NCI-H69 (cell line): ENCODE data around the gene RAB3C.
"Not testable (repeated sequence)": the region's sequence is repeated elsewhere in the genome, so short reads cannot be mapped to it uniquely, and the experiment has no call there.

ENCODE experiments used
- DNase-seq: peaks from one replicate; lab custom pipeline; 2025; lab: John Stamatoyannopoulos, UW

The RAB3C gene, protein sequence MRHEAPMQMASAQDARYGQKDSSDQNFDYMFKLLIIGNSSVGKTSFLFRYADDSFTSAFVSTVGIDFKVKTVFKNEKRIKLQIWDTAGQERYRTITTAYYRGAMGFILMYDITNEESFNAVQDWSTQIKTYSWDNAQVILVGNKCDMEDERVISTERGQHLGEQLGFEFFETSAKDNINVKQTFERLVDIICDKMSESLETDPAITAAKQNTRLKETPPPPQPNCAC

DNA sequence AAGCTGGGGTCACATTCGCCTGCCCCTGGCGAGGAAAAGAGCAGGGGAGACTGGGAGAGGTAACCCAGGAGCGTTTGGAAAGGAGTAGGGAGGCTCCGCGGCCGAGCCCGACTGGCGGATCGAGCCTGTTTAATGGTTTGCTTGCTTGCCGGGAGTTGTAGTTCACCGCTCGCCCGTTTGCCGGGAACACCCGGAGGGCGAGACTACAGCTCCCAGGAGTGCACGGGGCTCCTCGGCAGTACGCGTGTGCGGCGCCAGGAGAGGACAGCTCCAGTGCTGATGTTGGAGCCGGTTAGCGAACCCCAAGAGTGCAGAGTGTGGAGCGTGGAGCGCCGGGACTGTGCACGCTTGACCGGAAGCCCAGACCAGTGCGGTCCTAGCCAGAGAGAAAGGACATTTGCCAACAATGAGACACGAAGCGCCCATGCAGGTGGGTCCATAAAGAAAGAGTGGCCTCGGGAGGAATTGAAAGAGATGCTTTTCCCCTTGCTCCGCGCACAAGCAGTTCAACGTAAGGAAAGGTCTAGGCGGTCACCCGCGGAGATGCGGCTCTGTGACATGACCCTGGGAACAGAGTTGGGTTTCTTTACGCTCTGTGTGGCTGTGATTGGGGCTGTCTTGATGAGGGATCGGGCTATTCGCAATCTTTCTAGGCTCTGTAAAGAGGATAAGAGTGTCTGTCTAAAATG, at the start of gene RAB3C:
Gene RAB3C, plus strand, starts transcription at position 273 of the 689 bp plus-strand sequence. Its CDS starts 134 bp downstream, at position 407.
- peak; percentile 99 for DNase-seq

DNA sequence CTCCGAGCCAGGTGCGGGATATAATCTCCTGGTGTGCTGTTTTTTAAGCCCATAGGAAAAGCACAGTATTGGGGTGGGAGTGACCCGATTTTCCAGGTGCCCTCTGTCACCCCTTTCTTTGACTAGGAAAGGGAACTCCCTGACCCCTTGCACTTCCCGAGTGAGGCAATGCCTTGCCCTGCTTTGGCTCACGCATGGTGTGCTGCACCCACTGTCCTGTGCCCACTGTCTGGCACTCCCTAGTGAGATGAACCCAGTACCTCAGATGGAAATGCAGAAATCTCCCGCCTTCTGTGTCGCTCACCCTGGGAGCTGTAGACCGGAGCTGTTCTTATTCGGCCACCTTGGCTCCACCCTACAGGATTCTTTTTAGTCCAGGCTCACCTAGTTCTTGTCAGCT, 40.9 kb upstream of the RAB3C start:
- DNase-seq = not testable (repeated sequence)

DNA sequence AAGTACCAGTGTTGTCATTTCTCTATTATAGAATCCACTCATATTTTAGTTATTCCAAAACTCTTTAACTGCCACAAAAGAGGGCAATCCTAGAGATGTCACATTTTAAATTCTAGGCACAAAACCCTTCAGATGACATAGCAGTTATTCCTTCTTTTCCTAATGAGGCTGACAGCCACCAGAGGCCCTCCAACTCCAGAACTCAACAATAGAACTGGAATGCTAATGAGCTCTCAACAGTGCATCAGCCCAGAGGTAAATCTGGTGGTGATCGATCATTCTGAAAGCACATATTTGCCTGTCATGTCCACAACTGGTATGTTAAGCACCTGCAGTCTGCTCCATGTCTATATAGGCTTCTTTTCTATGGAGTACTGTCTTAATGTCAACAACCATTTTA, 40.2 kb upstream of the RAB3C start:
- peak; percentile 85 for DNase-seq

DNA sequence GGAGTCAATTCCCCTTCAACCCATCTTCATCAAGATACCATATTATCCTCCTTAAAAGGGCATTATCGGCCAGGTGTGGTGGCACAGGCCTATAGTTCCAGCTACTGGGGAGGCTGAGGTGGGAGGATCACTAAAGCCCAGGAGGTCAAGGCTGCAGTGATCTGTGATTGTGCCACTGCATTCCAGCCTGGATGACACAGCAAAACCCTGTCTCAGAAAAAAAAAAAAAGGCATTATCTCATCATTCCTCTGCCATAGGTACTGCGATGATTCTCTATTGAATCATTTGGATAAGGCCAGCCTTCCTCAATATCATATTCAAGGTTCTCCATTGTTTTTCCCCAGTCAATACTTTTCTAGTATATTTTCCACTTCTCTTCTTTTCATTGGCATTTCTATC, 39.2 kb upstream of the RAB3C start:
- no peak for DNase-seq

DNA sequence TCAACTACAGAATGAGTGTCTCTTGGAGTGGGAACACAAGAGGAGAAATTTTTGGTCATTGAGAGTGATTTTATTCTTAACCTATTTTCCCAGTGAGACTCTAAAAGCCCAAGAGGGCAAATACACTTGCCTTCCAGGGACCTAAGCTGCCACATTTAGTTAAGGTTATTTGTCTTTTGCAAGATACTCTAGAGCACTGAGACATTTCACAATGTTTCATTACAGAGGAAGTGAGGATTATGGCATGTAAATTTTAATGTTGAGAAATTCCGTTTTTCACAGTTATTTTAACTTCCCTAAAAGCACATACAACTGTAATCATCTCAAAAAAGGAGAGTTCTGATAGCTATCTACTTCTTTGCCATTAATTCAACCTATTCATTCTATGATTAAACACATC, 38.7 kb upstream of the RAB3C start:
- DNase-seq = no peak

DNA sequence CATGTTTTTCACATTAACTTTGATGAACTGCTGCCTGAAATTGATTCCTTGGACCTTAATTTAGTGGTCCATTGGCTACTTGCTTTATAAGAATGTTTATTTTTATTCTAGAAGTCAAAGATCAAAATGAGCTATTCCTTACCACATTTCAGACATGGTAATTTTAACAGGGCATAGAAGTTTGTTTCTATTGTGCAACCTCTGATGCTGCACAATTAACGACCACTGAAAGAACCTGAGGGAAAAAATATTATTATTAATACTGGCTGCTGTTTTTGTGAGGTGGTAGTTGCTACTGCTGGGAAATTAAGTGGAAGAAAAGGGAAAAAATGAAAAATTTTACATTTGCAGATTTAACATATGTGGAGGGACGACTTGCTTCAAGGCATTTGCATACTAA, 37.9 kb upstream of the RAB3C start:
- no peak for DNase-seq

DNA sequence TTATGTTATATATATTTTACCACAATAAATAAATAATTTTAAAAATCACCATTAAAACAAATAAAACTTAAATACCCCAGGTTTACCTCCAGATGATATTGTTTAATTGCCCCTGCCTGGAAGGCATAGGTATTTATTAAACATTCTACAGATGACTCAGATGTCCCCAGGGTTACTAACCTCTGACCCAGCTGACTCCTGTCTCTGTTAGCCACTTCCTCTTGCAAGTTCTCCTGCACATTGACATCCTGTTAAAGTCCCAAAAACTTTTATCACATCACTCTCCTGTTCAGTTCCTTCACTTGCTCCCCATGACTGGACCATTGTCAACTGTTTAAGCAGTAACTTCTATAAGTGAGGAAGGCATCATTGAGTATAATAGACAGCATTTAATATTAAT, 37.0 kb upstream of the RAB3C start:
- DNase-seq = no peak

DNA sequence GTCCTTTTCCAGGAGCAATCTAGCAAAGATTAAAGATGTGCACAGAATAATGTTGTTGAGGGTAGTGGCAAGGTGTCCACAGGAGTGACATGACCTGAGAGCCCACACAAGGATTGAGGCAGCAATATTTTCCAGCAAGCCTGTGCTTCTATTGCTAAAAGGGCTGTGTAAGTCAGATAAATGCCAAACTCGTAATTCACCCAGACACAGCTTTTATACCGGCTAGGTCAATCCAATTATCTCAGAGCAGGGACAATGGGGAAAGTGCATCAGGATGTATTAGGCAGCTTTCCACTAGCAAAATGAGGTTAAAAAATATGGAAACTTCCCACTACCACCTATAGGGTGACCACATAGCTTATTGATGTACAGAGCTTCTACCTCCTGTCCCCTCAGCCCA, 34.8 kb upstream of the RAB3C start:
- DNase-seq = peak; percentile 59

DNA sequence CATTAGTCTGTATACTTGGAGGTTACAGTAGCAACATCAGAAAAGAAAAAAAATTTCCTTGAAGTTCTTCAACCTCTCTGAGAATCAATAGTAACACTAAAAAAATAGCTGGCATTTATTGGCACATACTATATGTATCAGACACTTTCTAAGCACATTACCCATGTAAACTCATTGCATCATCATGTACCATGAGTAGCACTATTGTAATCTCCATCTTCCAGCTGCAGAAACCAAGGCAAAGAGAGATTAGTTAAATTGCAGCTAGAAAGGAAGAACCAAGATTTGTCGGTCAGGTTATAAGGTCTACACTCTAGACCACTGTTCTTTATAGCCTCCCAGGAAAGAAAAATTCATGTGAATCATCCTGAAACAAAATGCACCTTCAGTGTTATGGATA, 31.4 kb upstream of the RAB3C start:
- DNase-seq = no peak

DNA sequence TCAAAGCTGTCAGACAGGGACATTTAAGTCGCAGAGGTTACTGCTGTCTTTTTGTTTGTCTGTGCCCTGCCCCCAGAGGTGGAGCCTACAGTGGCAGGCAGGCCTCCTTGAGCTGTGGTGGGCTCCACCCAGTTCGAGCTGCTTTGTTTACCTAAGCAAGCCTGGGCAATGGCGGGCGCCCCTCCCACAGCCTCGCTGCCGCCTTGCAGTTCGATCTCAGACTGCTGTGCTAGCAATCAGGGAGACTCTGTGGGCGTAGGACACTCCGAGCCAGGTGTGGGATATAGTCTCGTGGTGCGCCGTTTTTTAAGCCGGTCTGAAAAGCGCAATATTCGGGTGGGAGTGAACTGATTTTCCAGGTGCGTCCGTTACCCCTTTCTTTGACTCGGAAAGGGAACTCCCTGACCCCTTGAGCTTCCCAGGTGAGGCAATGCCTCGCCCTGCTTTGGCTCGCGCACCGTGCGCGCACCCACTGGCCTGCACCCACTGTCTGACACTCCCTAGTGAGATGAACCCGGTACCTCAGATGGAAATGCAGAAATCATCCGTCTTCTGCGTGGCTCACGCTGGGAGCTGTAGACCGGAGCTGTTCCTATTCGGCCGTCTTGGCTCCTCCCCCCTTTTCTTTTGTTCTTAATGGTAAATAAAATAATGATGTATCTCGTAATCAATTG, 25.1 kb upstream of the RAB3C start:
- DNase-seq = peak; percentile 57

DNA sequence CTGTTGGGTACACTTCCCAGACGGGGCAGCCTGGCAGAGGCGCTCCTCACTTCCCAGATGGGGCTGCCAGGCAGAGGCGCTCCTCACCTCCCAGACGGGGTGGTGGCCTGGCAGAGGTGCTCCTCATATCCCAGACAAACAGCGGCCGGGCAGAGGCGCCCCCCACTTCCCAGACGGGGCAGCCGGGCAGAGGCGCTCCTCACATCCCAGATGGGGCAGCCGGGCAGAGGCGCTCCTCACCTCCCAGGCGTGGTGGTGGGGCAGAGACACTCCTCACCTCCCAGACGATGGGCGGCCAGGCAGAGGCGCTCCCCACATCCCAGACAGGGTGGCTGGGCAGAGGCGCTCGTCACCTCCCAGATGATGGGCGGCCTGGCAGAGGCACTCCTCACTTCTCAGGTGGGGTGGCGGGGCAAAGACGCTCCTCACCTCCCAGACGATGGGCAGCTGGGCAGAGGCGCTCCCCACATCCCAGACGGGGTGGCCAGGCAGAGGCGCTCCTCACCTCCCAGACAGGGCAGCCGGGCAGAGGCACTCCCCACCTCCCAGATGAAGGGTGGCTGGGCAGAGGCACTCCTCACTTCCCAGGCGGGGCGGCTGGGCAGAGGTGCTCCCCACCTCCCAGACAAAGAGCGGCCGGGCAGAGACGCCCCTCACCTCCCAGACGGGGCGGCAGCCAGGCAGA, 19.7 kb upstream of the RAB3C start:
- not testable (repeated sequence) for DNase-seq

DNA sequence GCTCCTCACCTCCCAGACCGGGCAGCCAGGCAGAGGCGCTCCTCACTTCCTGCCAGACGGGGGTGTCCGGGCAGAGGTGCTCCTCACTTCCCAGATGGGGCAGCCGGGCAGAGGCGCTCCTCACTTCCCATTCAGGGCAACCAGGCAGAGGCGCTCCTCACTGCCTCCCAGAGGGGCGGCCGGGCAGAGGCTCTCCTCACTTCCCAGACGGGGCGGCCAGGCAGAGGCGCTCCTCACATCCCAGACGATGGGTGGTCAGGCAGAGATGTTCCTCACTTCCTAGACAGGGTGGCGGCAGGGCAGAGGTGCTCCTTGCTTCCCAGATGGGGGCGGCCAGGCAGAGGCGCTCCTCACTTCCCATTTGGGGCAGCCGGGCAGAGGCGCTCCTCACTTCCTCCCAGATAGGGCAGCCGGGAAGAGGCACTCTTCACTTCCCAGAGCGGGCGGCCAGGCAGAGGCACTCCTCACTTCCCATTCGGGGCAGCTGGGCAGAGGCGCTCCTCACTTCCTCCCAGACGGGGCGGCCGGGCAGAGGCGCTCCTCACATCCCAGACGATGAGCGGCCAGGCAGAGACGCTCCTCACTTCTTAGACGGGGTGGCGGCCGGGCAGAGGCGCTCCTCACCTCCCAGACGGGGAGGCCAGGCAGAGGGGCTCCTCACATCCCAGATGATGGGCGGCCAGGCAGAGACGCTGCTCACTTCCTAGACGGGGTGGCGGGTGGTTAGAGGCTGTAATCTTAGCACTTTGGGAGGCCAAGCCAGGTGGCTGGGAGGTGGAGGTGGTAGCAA, 18.6 kb upstream of the RAB3C start:
- not testable (repeated sequence) for DNase-seq

DNA sequence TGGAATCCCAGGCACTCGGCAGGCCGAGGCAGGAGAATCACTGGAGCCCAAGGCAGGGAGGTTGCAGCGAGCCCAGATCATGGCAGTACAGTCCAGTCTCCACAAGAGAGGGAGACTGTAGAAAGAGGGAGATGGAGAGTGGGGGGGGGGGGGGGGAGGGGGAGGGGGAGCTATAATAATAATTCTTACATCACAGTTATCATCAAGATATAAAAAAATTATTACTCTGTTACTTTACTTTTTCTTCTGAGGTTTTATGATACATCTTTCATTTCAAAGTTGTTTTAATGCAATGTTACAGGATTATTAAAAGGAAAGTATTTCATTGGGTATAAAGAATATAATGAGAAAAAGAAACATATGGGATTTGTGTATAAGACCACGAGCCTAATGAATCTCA, 17.8 kb upstream of the RAB3C start:
- DNase-seq = no peak

DNA sequence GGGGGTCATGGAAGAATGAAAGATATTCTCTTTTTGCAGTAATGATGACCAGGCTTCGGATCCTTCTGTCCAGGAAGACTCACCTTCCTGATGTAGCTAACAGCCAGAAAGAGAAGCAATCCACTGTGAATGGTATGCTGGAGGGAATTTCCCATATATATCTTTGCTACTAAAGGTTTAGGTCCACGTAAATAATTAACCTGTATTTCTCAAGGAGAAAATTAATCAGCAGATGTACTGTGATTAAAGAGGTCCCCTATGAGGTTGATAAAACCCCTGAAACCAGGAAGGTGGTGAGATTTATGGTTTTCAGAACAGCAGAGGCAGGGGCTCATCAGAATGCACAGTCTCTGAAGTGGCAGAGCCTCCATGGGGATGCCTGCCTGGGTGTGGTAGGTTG, 11.4 kb upstream of the RAB3C start:
- DNase-seq = no peak

DNA sequence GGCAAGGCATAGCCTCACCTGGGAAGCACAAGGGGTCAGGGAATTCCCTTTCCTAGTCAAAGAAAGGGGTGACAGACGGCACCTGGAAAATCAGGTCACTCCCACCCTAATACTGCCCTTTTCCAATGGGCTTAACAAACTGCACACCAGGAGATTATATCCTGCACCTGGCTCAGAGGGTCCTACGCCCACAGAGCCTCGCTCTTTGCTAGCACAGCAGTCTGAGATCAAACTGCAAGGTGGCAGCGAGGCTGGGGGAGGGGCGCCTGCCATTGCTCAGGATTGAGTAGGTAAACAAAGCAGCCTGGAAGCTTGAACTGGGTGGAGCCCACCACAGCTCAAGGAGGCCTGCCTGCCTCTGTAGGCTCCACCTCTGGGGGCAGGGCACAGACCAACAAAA, 9.9 kb upstream of the RAB3C start:
- DNase-seq = not testable (repeated sequence)

DNA sequence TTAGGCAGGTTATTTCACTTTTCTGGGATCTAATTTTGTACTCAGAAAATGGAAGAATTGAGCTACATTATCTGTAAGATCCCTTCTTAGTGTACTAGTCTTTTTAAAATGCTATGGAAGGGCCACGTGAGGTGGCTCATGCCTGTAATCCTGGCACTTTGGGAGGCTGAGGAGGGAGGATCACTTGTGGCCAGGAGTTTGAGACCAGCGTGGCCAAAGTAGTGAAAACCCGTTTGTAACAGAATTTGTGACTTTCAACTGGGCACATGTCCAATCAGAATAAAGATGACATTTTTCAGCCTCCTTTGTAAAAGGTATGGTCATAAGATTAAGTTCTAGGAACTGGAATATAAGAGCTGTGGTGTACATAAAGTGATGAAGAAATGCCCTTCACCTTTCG, 3.1 kb upstream of the RAB3C start:
- no peak for DNase-seq

DNA sequence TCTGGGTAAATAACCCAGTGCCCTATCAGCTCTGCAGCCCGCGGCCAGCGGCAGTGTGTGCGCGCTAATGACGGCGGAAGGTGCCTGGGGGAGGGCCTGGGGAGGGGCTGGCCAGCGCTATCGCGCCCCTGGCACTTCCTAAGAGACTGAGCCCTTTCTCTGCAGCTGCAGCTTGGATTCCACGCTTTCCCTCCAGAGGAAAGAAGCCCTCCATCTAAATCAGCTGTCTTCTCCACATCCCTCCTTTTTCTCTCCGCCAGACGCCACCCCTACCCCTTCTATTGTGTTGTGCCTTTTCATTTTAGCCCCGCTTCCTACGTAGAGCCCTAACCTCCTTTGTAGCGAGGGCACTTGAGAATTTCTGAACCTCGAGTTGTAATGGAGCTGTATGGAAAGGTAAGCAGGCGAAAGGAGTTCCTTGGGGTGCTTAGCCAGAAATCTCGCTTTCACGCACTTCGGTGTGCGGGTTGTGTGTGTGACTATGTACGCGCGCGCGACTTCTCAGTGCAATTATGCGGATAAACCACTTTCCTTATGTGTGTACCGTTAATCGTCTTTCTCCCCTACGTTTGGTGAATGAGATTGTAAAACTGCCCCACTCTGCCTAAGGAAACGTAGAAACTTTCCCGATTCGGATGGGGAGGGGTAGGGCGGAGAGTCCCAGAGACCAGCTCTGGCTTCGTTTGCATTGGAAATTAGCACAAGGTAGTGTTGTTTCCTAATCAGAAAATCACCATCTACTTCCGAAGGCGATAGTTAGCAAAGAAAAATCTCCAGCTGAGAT, 664 bp upstream of the RAB3C start:
- peak; percentile 95 for DNase-seq

DNA sequence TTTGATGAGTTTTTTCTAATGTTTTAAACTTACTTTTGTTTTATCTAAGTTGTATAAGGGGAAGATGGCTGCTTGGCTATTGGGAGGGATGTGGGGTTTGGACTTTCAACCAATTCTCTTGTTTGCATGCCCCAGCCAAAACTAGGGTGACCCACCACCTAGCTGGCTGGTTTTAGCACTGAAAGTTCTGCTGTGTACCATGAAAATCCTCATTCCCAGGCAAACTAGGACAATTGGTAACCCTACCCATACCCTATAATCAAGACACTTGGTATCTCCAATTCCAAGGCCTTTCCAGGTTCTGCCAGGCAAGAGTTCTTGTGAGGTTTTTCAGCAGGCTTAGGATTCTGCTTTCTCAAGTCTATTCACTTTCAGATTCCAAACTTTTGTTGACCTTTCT, 13.1 kb downstream of the RAB3C start:
- peak; percentile 49 for DNase-seq

DNA sequence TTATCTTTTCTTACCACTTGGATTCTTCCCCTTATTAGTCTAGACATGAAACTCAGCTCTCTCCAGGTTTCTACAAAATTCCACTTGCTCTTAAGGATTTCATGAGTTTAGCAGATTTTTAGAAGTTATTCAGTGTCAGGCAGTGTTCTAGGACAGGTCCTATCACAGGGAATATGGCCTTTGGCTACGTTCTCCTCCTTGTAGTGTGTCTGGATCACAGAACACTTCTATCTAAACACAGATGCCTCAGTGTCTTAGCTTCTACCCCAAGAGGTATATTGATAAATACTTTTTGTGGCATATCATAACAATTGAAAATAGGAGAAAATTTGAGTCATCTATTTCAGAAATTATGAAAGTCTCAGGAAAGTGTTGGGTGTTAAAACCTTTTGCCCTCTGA, 15.6 kb downstream of the RAB3C start:
- no peak for DNase-seq

DNA sequence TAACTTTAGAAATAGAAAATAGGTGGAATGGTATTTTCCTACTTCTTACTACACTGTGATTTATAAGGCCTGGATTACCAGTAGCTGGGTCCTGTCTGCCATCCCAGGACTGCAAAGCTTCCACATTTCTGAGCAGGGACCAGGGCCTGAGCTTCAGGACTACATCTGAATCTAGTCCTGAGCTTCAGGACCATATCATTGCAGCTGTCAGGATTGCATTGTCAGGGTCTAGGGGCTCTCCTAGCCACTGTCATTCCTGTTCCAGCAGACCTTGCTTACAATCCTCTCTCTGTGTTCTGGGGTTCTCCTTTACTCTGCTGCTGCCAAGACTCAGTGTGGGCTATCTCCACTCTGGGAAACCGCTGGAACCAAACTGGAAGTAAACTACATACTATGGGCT, 16.3 kb downstream of the RAB3C start:
- no peak for DNase-seq

DNA sequence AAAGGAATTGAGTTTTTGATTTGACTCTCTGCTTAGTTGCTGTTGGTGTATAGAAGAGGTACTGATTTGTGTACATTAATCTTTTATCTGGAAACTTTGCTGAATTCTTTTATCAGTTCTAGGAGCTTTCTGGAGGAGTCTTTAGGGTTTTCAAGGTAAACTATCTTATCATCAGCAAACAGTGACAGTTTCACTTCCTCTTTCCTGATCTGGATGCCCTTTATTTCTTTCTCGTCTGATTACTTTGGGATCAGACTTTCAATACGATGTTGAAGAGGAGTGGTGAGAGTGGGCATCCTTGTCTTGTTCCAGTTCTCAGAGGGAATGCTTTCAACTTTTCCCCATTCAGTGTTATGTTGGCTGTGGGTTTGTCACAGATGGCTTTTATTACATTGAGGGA, 17.7 kb downstream of the RAB3C start:
- not testable (repeated sequence) for DNase-seq
